ENCODE data around the gene CYP24A1.
A peak's percentile ranks its signal among the peaks of the same experiment; 100 is the strongest.

The CYP24A1 gene

GRCh38 chr20:54203281-54203680 is 29.5 kb upstream of the CYP24A1 start:
- no peak for DNase-seq (ENCODE audit: low read depth in 2 of 2)

DNA sequence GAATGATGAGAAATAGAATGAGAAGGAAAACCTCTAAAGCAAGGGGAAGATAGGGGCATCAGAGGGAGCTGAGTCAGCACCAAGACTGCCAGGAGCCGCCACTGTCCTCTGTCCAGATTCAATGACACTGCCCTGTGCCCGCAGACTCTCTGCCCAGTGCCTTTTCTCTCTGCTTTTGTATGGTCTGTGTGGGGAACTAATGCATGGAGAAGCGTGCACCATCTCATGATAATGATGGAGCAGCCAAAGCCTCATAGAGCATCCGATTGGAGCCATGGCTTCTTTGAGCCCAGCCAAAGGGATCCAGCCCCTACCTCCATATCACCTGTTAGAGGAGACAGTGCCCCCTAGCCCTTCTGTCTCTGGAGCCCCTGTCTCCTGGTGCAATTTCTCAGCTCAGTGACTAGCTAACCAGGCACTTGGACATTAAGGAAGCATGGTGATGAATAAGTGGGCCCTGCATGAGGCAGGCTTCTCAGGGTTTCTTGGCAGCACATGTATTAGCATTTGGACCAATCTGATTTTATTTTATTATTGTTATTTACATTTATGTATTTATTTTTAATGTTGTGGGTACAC is 27.6 kb upstream of the CYP24A1 start:
- DNase-seq (ENCODE audit: low read depth in 2 of 2): no peak

DNA sequence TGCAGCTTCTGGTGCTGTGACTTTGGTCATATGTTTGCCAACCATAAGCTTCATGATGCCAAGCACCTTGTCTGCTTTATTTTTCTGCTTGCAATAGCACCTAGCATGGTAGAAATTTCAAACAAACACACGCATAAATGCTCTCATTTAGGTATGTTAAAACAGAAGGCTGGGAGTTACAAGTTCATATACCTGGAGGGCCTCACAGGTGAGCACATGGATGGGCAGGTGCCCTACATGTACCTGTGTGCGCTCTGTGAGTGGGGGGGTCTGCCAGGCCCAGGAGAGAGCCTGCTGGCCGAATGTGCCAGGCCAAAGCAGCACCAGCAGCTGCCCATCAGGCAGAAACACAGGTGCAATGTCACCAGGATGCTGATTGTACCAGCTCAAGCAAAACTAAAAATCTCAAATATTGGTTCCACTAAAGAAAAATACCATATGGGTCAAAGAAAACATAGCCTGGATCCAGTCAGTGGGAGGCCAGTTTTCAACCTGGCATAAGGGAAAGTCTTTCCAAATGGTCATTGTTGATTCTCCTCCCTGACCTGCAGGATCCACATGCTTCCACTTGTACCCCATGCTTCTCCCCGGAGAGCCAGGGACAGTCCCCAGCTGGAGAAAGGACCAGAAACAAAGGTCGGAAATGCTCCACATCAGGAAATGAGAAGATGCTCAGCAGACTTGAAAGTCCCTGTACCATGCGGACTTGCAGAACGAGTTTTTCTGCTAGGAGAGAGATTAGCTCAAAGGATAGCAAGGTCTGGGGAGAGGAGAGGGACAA is 26.9 kb upstream of the CYP24A1 start:
- DNase-seq (ENCODE audit: low read depth in 2 of 2): no peak

DNA sequence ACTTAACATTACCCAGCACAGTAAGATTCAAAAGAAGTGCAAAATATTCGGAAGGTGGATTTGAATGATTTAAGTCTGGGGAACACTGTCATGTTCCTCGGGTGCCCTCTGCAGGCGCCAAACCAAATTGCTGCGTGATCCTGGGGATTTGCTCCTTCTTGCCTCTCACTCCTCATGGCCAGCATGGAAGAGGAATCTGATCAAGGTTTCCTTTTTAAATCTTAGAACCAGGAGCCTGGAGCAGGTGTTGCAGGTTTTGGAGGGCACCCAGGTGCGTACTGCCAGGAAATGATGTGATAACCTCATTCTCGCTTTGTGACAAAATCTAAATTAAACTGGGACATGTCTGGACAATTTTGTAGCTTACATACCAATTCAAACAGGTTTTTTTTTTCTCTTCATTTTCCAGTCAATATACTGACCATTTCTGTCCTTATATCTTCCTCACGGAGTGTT is 26.0 kb upstream of the CYP24A1 start:
- peak in 1 of 2 experiments; percentile 61 for DNase-seq (ENCODE audit: low read depth in 2 of 2)

GRCh38 chr20:54199283-54199682 is 25.5 kb upstream of the CYP24A1 start:
- no peak for DNase-seq (ENCODE audit: low read depth in 2 of 2)

DNA sequence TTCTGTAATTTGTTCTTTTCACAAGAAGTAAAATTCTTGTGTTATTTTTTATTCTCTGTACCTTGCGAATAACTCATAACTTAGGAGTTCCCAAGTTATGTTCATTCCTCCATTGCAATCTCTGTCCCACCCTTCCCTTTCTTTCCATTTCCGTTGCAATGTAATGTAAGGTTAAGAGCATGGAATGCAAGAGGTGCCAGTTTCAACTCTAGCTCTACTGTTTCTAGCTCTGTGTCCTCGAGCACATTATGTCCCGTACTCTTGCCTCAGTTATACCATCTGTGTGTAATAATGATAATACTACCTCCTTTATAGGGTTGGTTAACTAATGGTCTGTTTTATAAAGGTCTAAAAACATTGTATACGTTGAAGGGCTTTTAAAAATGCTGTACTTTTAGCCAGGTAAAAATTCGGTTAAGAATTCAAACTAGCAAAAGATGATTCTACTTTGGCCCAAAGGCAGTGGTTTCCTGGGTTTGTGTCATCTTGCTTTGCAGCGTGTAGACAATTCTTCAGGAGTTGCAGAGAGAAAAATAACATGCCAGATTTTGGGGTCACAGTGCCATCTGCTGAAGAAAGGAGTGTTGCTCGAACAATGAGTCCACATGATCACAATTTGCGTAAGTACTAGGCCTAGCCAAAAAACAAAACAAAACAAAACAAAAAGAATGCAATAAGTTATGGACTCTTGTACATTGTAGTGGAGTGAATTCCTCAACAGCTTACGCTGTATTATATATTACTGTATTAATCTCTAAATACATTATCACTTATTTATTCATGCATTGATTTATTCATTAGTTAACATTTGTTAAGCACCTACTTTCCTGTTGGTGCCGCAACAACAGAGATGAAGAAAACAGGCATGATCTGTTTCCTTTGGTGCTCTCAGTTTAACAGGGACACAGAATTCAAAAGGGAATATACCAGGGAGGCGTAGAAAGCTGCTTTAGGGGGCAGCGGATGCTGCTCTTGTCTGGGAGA is 24.1 kb upstream of the CYP24A1 start:
- peak; percentile 63 to 67 for DNase-seq (ENCODE audit: low read depth in 2 of 2)

DNA sequence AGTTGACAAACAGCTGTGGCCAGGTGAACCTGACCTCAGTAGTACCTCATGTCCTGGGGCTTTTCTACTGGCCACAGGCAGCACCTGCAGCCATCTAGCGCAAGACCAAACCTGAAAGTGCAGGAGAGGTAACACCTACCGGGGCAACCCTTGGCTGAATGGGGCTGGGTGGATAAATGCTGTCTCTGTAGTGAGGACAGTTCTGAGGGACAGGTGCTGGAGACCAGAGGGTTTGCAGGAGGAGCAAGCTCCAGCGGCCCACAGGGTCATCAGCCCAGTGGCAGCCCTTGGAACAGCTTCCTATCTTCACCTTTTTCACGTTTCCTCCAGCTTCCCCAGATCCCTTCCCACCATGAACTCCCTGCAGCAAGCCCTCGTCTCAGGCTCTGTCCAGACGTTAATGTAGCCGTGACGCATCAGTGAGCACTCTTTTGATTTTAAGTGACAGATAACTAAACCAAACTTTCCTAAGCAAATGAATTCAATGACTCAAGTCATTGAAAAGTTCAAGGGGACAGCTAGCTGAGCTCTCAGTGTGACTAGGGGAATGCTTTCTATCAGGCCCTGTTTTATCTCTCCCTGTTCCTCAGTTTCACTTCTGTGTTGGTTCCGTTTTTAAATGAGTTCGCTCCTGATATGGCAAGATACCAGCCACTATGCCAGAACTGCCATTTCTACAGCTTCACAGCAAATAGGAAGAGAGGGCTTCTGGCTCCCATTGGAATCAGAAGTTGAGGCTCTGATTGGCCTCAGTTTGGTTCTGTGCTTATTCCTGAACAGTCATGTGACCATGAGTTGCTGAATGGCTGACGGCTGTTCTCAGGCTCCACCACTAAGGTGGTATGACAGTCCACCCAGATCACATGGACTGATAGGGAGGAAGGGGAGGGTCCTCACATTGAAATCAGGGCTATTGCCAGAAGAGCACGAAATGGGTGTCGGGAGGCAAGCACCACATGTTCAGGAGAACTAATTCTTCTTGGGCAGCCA is 22.0 kb upstream of the CYP24A1 start:
- no peak for DNase-seq (ENCODE audit: low read depth in 2 of 2)

GRCh38 chr20:54194724-54195438 is 21.1 kb upstream of the CYP24A1 start:
- DNase-seq (ENCODE audit: low read depth in 2 of 2): no peak

DNA sequence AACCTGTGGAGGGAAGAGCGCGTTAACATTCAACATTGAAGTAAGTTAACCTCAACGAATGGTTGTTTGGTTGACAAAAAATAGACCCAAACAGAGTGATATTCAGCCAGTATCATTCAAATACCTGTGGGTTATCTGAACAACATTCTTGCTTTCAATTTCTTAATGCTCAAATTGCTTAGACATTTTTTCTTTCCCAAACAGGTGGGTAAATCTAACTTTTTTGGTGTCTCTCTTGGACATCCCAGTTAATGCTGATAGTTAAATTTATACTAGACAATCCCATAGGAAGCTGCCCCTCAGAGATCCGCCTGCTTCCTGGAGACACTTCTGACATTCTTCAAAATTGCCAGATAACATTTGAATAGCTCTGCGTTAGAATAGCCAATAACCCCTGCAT is 20.0 kb upstream of the CYP24A1 start:
- no peak for DNase-seq (ENCODE audit: low read depth in 2 of 2)

- no peak for DNase-seq (ENCODE audit: low read depth in 2 of 2)
Measured at GRCh38 chr20:54190217-54190616, 16.4 kb upstream of the CYP24A1 start.

DNA sequence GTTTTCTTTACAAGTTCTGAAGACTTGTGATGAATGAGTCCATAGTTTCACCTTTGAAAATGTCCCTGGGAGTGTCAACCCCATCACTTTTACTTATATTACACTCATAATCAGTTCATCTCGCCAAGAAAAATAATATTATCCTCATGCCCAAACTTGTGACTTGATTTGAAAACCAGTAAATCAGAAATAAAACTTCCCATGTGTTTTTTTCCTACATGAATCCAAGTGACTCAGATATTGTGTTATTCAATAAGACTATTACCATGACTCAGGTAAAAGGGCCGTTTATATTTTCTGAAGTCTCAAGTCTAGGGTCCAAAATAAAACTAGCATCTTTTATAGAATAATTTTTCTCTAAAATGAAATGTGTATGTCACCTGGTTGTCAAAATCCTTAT is 15.8 kb upstream of the CYP24A1 start:
- no peak for DNase-seq (ENCODE audit: low read depth in 2 of 2)

DNA sequence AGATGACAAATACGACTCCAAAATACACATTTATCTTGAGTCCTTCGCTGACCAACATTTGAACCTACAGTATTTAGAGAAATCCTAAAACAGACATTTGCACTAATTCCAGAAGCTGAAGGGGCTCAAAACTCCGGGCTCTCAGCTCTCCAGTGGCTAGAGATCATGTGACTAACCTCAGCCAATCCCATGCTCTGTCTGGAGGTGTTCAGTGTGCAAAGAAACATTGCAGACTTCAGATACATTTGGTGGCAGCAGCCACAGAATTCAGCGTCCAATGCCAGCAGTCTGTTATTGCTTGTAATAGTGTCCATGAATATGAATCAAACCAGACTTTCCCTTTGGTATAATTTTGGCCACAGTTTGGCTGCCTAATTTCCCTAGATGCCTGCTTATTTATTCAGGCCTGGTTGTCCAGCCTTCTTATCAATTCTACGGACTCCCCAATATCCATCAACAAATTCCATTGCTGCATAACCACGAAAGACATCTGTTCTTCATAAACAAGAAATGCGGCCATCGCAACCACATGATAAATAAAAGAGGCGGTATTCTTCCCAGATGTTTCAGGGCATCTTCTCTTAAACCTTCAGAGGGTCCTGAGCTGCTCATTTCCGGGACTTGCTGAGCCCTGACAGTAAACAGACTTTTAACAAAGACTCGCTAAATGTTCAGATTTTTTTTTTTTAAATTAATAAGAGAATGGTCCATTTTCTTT is 14.5 kb upstream of the CYP24A1 start:
- DNase-seq (ENCODE audit: low read depth in 2 of 2): peak; percentile 66

GRCh38 chr20:54184904-54185626 is 11.3 kb upstream of the CYP24A1 start:
- DNase-seq (ENCODE audit: low read depth in 2 of 2): no peak

DNA sequence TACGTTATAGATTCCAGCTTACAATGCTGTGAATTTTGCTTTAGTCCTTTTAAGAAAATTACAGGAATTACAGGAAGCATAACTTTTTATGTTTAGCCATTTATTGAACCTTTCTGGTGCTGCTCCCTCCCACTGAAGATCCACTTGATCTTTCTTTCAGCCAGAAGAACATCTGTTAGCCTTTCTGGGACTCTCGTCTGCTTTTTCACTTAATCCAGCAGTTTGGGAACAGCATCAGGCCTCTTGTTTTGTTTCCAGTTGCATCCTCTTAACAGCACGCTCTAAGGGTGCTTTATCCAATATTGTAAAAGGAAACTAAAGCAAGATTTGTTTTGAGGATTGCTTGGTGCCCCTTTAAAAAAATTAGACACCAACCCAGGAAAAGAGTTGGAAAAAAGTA is 10.3 kb upstream of the CYP24A1 start:
- no peak for DNase-seq (ENCODE audit: low read depth in 2 of 2)

DNA sequence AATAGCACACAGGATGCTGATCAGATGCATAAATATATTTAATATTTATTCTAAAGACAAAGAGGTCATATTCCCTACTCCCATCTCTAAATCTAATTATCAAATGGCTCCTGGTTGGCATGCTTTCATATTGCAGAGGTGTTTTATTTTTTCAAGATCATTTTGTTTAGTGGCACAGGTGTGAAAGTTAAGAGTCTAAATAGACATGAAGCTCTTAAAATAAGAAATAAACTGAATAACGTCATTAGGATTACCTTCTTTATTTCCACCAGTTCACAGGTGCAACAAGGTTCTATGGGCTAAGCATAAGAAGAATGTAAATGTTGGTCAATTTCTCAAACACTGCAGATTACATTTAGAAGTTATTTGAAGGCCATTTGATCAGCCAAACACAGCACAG is 7.1 kb upstream of the CYP24A1 start:
- DNase-seq (ENCODE audit: low read depth in 2 of 2): no peak

DNA sequence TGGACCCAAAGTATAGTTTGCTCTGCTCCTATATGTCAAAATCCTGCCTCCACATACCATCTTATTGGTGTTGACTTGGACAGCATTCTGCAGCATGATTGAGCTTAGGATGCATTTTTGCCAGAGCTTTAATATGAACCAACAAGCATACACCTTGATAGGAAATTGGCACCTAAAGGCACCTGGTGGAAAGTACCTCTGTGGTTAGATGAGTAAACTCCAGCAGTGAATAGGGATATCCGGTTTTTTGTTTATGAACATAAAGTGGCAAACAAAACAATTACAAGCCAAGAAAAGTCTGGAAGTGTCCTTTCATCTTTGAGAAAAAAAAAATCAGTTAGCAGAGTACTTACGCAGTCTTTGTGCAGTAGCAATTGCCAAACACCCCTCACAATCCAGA is 6.2 kb upstream of the CYP24A1 start:
- DNase-seq (ENCODE audit: low read depth in 2 of 2): no peak

GRCh38 chr20:54178256-54178655 is 4.5 kb upstream of the CYP24A1 start:
- no peak for DNase-seq (ENCODE audit: low read depth in 2 of 2)

GRCh38 chr20:54177378-54177777 is 3.6 kb upstream of the CYP24A1 start:
- no peak for DNase-seq (ENCODE audit: low read depth in 2 of 2)

- peak; percentile 32 to 45 for DNase-seq (ENCODE audit: low read depth in 2 of 2)
Measured at GRCh38 chr20:54176610-54177009, 2.8 kb upstream of the CYP24A1 start.

Data from fibroblast of skin of left quadriceps (primary cell).